Measurements from ENCODE around the gene WAC. TPM values are rescaled to one million over a fixed set of nuclear protein-coding genes. Genes with fewer than 3 reads are reported as not detected.

Gene WAC
- total and polyA plus RNA-seq, 2 of the 13 experiments (the other 11 are each of a cell fraction or from before 2014, with no cell fraction given) = 69.1 to 96.2 TPM

DNA sequence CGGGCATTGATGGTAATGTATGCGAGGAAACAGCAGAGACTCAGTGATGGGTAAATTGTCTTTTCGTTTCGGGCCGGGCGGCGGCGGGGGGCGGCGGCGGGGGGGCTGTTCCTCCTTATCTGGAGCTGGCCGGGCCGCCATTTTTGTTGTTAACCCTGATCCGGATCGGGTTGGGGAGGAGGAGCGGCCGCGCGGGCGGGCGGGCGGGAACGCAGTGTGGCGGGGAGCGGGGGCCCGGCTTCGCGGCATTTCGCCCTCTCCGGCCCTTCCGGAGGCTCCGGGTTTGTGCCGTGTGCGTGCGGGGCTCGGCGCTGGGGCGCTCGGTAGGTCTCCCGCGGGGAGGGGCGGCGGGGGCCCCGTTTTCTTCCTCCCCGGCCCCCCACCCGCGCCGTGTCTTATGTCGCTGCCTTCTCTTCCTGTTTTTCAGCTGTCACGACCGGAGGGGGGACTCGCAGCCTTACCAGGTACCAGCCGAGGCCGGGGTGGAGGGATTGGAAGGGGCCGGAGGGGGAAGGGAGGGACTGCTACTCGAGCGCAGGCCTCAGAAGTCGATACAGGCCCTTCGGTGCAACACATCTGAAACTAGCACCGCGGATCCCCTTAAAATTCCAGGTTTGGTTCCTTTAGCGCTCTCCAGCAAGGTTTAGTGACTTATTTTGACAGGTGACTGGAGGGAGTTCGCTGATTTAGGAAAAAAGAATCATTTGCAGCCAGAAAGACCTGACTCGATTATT is 820 bp downstream of the WAC start (continued):
- TF ChIP-seq, protein P1, sequence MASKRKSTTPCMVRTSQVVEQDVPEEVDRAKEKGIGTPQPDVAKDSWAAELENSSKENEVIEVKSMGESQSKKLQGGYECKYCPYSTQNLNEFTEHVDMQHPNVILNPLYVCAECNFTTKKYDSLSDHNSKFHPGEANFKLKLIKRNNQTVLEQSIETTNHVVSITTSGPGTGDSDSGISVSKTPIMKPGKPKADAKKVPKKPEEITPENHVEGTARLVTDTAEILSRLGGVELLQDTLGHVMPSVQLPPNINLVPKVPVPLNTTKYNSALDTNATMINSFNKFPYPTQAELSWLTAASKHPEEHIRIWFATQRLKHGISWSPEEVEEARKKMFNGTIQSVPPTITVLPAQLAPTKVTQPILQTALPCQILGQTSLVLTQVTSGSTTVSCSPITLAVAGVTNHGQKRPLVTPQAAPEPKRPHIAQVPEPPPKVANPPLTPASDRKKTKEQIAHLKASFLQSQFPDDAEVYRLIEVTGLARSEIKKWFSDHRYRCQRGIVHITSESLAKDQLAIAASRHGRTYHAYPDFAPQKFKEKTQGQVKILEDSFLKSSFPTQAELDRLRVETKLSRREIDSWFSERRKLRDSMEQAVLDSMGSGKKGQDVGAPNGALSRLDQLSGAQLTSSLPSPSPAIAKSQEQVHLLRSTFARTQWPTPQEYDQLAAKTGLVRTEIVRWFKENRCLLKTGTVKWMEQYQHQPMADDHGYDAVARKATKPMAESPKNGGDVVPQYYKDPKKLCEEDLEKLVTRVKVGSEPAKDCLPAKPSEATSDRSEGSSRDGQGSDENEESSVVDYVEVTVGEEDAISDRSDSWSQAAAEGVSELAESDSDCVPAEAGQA (IDR thresholded peaks at IDR 0.05; ENCODE audit: low read depth) = no peak
- TF ChIP-seq, protein P1 (CRISPR knock-in tag; IDR thresholded peaks at IDR 0.05; ENCODE audit: borderline replicate concordance) = 0 out of 2 replicates have a peak, but pooled peaks have one; percentile 38
- TF ChIP-seq SIN3A (IDR thresholded peaks at IDR 0.05; ENCODE audit: borderline replicate concordance, low read depth, low read length) (peak; percentile 23; the same call in 1 of the 2 replicates), ZNF224 (CRISPR knock-in tag; IDR thresholded peaks at IDR 0.05) (no peak), ZNF839 (CRISPR knock-in tag; IDR thresholded peaks at IDR 0.05; ENCODE audit: borderline replicate concordance) (no peak), U2AF1 (optimal IDR thresholded peaks at IDR 0.05; ENCODE audit: low read depth, low read length) (no peak), MAZ (IDR thresholded peaks at IDR 0.05; ENCODE audit: borderline replicate concordance, low read depth, low read length) (no peak), MAZ (CRISPR knock-in tag; IDR thresholded peaks at IDR 0.05; ENCODE audit: low read depth) (no peak; the same call in 1 of the 2 replicates), MBNL3 (CRISPR knock-in tag; conservative IDR thresholded peaks at IDR 0.05) (no peak), CCDC6 (CRISPR knock-in tag; IDR thresholded peaks at IDR 0.05) (no peak), ZNF772 (CRISPR knock-in tag; IDR thresholded peaks at IDR 0.05) (no peak), ZC3H13 (CRISPR knock-in tag; IDR thresholded peaks at IDR 0.05) (0 out of 2 replicates have a peak, but pooled peaks have one; percentile 40), KDM3A (CRISPR knock-in tag; IDR thresholded peaks at IDR 0.05; ENCODE audit: low read depth) (no peak), HNRNPUL1 (IDR thresholded peaks at IDR 0.05; ENCODE audit: low read depth, low read length) (no peak), PAX8 (CRISPR knock-in tag; IDR thresholded peaks at IDR 0.05; ENCODE audit: borderline replicate concordance) (no peak), ZNF883 (CRISPR knock-in tag; IDR thresholded peaks at IDR 0.05; ENCODE audit: not compliant biosample characterization) (no peak), ZNF704 (CRISPR knock-in tag; IDR thresholded peaks at IDR 0.05; ENCODE audit: borderline replicate concordance) (0 out of 2 replicates have a peak, but pooled peaks have one; percentile 35)
- TF ChIP-seq, protein P2, sequence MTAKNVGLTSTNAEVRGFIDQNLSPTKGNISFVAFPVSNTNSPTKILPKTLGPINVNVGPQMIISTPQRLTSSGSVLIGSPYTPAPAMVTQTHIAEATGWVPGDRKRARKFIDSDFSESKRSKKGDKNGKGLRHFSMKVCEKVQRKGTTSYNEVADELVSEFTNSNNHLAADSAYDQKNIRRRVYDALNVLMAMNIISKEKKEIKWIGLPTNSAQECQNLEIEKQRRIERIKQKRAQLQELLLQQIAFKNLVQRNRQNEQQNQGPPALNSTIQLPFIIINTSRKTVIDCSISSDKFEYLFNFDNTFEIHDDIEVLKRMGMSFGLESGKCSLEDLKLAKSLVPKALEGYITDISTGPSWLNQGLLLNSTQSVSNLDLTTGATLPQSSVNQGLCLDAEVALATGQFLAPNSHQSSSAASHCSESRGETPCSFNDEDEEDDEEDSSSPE (CRISPR knock-in tag; IDR thresholded peaks at IDR 0.05) = 0 out of 2 replicates have a peak, but pooled peaks have one; percentile 16
